ENCODE measurements around the gene SLC7A7.

DNA sequence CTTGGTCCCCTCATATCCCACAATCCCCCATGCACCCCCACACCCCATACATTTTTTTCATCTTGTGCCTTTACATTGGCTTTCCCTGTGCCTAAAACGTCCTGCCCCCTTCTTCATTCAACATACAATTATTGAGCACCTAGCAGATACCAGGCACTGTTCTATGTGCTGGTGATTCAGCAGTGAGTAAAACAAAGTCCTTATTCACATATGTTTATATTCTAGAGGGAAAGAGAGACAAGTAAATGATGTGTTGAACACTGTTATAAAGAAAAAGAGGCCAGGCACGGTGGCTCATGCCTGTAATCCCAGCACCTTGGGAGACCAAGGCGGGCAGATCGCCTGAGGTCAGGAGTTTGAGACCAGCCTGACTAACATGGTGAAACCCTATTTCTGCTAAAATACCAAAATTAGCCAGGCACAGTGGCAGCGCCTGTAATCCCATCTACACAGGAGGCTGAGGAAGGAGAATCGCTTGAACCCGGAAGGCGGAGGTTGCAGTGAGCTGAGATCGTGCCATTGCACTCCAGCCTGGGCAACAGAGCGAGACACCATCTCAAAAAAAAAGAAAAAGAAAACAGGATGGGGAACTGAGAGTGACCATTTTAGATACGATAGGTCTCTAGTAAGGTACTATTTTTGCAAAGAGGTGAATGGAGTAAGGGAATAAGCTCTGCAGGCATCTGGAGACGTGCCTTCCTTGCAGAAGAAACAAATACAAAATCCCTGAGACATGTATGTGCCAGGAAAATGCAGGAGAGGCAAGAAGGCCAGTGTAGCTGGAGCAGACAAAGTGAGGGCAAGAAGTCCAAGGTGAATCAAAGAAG, 12.2 kb downstream of the SLC7A7 start:
- TF ChIP-seq, protein P1, sequence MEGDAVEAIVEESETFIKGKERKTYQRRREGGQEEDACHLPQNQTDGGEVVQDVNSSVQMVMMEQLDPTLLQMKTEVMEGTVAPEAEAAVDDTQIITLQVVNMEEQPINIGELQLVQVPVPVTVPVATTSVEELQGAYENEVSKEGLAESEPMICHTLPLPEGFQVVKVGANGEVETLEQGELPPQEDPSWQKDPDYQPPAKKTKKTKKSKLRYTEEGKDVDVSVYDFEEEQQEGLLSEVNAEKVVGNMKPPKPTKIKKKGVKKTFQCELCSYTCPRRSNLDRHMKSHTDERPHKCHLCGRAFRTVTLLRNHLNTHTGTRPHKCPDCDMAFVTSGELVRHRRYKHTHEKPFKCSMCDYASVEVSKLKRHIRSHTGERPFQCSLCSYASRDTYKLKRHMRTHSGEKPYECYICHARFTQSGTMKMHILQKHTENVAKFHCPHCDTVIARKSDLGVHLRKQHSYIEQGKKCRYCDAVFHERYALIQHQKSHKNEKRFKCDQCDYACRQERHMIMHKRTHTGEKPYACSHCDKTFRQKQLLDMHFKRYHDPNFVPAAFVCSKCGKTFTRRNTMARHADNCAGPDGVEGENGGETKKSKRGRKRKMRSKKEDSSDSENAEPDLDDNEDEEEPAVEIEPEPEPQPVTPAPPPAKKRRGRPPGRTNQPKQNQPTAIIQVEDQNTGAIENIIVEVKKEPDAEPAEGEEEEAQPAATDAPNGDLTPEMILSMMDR (conservative IDR thresholded peaks at IDR 0.05; ENCODE audit: low read length) = no peak
- no peak for TF ChIP-seq EZH2phosphoT487 (IDR thresholded peaks at IDR 0.05; ENCODE audit: borderline replicate concordance)

All from Loucy (cell line).